HG03045 (cell line): ENCODE results near the gene KRT75.

Source experiments
- ATAC-seq: cut with Tn5 transposase; IDR thresholded peaks from one replicate; pipeline ENCODE4 v1.9.1; 2021; ENCODE audit warnings: mild to moderate bottlenecking, moderate library complexity; ENCODE audit not compliant: unreplicated experiment

Gene KRT75

DNA sequence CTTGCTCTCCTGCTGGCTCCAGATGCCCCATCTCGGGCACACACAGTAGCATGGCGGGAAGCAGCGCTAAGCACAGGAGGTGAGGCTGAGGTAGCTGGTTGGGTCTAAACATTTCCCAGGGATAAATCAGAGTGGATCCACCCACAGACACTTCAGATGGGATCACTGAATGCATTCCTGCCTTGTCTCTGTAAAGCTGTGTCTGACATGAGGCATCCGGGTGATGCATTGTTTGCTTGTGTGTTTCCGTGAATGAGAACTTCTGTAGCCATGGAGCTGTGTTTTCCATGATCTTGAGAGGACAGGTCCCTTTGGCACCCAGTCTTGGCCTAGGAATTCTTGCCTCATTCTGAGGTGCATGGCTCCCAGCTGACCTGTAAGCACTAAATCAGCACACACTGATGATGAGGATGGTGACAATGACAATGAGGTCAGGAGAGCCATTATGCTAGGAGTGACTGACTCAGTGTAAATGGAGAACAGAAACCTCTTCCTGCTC, 6.7 kb upstream of the KRT75 start:
- ATAC-seq, result no peak

DNA sequence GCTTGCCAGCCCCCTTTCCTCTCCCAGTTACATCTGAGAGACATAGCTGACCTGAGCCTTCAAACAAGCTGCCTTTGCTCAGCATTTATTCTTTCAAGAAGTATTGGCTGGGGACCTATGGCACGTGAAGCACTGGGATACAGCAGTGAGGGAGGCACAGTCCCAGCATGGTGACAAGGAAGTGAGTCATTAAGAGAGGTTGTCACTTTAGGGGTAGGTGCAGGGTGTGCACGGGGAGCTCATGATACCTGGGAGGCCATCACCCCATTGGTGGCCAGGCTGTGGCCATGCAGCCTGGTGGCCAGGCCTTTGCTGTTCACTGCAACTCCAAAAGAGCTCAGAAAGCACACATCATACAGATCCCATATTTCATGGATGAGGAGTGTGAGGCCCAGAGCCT, 5.7 kb upstream of the KRT75 start:
- ATAC-seq, result no peak

GRCh38 chr12:52439420-52439819, 5.2 kb upstream of the KRT75 start:
- ATAC-seq, result no peak

GRCh38 chr12:52438305-52439301, 4.4 kb upstream of the KRT75 start:
- ATAC-seq, result no peak

- ATAC-seq, result no peak
These were observed 3.3 kb upstream of the KRT75 start for GRCh38 chr12:52437508-52437907.

DNA sequence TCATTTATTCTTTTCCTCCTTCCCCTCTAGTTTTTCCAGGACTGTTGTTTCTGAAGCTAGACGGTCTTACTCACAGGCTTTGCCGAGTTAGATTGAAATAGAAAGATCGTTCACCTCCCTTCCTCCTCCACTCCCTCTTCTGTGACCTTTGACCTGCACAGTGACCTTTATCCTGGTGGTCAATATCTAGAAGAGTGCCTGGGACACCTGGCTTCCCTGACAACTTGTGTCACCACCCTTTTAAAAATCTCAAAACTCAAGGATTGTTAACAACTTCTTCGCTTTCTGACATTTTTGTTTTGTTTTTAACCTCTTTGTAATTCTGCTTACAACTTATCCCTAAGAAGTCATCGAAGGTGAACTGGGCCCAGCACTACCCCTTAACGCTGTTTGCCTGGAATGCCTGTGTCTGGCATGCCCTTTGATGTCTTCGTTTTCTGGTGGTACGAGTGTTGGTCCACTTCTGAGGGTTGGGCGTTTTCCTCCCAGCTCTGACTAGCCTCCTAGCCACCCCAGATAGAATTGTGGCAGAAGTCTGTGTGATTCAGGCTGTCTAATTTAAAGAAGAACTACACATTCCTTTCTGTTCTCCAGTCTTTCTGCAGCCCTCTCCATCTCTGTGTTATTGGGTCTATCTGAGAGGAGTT, 2.8 kb upstream of the KRT75 start:
- no peak for ATAC-seq

GRCh38 chr12:52436000-52436827, 2.0 kb upstream of the KRT75 start:
- ATAC-seq, result no peak

GRCh38 chr12:52435659-52435999, 1.5 kb upstream of the KRT75 start:
- ATAC-seq, result no peak

GRCh38 chr12:52434760-52435530, 774 bp upstream of the KRT75 start:
- no peak for ATAC-seq

GRCh38 chr12:52433501-52434080, 580 bp downstream of the KRT75 start:
- ATAC-seq, result no peak

DNA sequence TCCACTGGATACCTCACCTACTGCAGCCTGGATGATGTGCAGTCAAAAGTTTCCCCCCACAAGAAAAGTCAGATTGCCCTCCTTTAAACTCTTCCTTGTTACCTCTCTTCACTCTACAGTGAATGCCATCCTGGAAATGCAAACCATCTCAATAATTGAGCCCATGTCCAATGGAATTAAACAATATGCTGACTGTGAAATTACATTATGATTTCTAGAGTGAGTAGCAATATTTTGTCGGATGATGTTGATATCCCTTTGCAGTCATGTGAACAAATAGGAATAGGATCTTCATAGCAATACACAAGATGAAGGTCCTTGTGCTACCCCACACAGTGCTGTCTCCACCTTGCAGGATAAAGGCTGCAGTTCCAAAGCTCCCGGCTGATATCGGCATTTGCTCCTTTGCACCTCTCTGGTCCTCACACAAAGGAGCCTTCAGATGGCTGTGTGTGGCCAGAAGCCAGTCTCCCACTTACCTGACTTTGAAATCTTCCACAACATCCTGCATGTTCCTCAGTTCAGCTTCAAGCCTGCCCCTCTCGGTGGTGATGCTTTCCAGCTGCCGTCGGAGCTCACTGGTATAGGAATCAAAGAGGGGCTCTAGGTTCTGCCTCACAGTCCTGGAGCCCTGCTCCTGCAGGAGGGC, 1.5 kb downstream of the KRT75 start:
- ATAC-seq, result no peak

GRCh38 chr12:52428121-52428520, 6.0 kb downstream of the KRT75 start:
- ATAC-seq, result no peak

GRCh38 chr12:52427083-52427482, 7.1 kb downstream of the KRT75 start:
- ATAC-seq, result no peak

DNA sequence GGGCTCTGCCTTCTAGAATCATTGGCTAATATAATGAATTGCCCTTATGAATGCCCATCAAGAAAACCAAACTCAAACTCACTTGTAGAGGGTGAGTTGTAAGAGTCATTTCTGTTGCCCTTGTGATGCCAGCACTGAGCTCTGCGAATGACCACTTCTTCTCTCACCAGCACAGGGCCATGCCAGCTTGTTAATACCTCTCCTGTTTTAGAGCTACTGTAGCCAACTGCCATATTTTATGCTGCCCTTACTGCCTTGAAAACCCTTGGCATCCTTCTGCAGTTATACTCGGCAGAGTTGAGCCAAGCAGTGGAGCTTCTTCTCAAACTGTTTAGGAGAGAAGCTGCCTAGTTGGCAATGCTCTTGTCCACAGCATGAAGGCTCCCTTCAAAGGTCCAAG, 8.1 kb downstream of the KRT75 start:
- no peak for ATAC-seq

DNA sequence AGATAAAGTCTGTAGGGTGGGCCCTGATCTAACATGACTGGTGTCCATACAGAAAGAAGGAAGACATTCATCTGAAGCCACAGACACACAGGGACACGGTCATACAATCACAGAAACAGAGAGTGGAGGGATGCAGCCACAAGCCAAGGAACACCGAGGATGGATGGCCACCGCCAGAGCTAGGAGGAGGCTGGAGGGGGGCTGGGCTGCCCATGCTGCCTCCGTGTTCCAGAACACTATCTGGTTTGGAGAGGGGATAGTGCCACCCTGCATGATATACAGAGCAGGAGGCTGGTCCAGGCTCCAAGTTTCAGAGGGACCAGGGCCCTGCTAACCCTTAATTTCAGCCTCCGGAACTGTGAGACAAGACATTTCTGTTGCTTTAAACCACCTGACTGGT, 8.7 kb downstream of the KRT75 start:
- ATAC-seq, result no peak

GRCh38 chr12:52423661-52424500, 10.3 kb downstream of the KRT75 start:
- no peak for ATAC-seq

GRCh38 chr12:52423035-52423434, 11.1 kb downstream of the KRT75 start:
- no peak for ATAC-seq

GRCh38 chr12:52419656-52420055, 14.5 kb downstream of the KRT75 start:
- ATAC-seq, result no peak
